Measurements from ENCODE around the gene PSMB9. TPM values are rescaled to one million over a fixed set of nuclear protein-coding genes. Genes with fewer than 3 reads are reported as not detected.
"Not testable (repeated sequence)": the region's sequence is repeated elsewhere in the genome, so short reads cannot be mapped to it uniquely, and the experiment has no call there.

PSMB9 gene
- total RNA-seq, 1 donor from 2014 or later = 11.7 TPM

GRCh38 chr6:32865724-32866443, 11.9 kb downstream of the PSMB9 start:
- no peak for ATAC-seq

- no peak for ATAC-seq
Measured at GRCh38 chr6:32867022-32867477, 13.1 kb downstream of the PSMB9 start.

GRCh38 chr6:32867554-32868256, 13.7 kb downstream of the PSMB9 start:
- no peak for ATAC-seq

- ATAC-seq = peak; percentile 71
Measured at GRCh38 chr6:32868257-32868788, 14.3 kb downstream of the PSMB9 start.

- not testable (repeated sequence) for ATAC-seq
Measured at GRCh38 chr6:32873947-32874346, 20.0 kb downstream of the PSMB9 start.

DNA sequence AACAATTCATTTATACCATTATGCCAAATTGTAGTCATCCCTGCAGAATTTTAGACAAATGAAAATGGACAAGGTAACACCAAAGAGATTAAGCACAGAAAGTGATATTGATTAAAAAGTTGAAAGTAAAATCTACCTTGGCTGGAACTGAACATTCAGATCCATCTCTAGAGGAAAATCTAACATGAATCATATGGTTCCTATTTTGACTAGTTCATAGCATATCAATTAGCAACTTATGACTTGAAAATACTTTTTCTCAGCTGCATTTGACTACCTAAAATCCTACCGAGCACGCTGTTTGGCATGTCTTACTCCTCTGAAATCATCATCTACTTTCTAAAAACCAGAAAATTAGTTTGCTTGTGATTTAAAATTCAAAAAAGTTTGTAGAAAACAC, 22.6 kb downstream of the PSMB9 start:
- ATAC-seq = no peak

GRCh38 chr6:32879691-32880090, 25.7 kb downstream of the PSMB9 start:
- ATAC-seq = no peak

DNA sequence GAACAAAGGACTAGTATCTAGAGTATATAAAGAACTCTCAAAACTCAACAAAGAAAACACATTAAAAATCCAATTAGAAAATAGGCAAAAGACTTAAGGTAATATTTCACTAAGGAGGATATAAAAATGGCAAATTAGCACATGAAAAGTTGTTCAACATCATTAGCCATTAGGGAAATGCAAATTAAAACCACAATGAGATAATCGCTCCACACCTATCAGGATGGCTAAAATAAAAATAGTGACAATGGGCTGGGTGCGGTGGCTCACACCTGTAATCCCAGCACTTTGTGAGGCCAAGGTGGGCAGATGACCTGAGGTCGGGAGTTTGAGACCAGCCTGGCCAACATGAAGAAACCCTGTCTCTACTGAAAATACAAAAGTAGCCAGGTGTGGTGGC, 27.0 kb downstream of the PSMB9 start:
- not testable (repeated sequence) for ATAC-seq

GRCh38 chr6:32882879-32883250, 28.9 kb downstream of the PSMB9 start:
- no peak for ATAC-seq

DNA sequence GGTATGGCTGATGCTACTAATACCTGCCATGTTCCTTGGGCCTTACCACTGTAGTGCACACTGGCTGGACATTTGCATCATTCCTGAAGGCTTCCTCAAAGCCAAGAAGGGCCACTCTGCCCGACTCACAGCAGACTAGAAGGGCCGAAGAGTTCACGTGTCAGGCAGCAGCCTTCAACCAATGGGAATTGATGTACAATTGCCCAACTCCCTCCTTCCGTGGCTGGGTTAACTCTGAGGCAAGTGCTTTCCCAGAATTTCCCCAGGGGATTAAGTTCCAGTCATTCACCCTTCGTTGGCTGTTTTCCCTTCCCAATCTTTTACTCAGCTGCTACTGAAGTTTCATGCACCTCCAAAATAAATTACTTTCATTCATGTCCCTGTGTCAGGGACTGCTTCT, 29.8 kb downstream of the PSMB9 start:
- ATAC-seq = peak; percentile 16

GRCh38 chr6:32885698-32886286, 31.8 kb downstream of the PSMB9 start:
- peak; percentile 47 for ATAC-seq

DNA sequence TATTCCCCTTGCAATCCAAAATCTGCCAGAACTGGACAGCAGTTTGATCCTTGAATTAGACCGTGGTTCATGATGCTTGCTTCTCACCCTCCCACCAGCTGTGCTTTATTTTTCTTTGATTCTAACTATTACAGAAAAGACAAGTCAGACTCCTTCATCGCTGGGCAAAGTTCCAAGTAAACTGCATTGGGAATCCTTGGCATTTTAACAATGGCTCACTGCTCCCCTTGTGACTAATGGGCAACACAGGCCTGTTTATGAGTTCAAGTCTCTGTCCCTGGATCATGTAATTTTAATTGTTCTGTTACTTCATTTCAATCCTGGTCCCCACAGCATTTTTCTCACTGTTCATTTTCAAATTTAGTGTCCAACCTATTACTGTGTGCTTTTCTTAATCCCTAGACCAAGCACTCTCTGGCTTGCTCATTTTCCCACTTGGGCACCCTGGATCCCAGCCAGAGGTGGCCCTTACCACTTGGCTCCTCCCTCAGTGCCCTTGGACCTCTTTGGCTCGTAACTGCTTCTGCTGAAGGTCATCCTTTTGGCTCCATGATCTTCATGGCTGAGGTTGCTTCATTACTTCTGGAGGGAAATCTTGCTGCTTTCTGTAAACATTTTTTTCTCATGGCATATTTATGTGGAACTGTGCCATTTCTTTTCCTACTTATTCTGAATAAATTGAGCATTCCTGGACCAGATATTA, 32.8 kb downstream of the PSMB9 start:
- ATAC-seq = no peak

DNA sequence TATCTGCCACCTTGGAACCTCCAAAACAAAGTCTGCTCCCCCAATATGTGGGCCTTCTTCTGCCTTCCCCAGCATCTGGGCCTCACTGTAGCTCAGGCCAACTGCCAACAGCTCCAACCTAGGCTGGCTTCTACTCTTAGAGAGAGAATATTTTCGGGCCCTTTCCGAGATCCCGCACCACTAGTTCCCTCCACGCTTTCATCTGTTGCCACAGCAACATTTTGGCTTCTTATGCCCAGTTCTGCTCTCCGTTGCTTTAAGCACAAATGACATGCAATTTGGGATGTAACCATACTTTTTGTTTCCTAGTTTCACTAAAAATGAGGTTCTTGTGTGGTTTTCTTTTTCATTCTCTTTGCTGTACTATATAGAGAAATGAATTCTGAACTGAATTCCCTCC, 33.6 kb downstream of the PSMB9 start:
- ATAC-seq = no peak

DNA sequence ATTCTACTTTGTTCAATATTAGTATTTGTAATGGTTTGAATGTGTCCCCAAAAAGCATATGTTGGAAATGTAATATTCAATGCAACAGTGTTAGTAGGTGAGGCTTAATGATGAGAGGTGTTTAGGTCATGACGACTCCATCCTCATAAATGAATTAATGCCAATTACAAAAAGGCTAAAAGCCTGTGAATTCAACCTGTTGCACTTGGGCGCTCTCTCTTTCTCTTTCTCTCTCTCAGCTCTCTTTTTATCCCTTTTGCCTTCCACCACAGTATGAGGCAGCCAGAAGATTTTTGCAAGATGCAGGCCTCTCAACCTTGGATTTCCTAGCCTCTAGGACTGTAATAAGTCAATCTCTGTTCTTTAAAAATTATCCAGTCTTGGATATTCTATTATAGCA, 34.6 kb downstream of the PSMB9 start:
- no peak for ATAC-seq

DNA sequence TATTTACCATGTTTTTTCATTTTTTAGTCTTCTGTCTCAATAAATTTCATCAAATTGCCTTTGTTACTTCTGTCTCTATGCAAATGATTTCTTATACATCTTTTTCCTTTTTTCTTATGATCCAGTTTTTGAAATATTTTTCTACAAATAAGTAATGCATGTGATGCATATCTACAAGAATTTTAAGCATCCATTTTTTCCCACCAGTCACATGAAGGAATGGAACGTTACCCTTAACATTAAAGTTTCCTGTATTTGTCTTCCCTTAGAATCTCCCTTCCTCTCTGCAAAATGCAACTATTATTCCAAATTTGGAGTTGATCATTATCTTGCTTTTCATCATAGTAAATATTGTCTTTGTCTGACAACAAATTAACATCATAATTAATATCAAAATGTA, 35.5 kb downstream of the PSMB9 start:
- no peak for ATAC-seq

DNA sequence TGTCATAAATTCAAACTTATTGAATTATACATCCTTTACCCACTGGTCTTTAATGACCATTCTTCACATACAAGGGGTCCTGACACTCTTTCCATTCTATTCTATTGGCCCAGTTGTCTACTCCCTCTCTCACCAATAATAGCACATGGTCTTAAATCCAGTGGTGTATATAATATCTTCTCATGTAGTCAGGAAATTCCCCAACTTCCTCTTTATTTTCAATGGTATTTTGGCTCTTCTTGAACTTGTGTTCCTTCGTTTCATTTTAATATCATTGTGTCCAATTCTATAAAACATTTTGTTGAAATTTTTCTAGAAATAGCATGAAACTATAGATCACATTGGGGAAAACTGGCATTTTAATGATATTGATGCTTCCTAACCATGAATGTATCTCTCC, 36.8 kb downstream of the PSMB9 start:
- no peak for ATAC-seq

DNA sequence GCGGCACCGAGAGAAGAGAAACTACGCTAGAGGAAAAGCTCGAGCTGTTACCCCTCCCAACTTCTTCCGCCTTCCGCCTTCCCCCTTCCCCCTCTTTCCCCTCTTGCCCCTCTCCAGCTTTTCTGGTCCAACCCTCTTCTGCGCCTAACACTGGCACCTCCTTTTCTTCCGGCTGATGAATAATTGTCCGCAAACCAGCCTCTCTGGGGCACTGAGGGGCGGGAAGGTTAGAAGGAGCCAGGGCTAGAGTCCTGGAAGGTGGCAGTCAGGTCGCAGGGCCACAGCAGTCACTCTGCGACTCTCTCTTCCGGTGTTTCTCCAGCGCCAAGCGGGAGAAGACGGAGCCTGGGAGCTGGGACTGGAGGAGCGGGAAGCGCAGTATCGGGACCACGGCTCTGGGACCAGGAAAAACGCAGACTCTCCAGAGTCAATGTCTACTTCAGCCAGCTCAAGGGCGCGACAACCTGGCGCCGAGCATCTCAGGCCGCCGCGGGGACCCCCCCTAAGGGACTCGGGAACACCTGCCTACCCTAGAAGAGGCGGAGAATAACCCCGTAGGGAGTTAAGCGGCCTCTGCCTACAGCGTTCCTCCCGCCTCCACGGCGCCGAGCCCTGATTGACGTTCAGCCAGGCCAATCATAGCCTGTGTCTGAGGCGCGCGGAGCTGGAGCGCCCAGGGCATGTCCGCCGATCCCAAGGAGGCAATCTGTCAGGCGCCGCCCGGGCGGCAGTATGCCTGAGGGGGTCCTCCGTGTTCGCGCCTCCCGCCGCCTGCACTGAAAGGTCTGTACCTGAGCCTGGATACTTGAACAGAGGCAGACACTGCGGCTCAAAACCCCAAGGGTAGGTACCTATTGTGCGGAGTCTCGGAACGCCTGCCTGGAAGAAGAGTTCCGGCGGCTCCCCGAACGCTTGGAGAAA, 40.4 kb downstream of the PSMB9 start:
- peak; percentile 99 for ATAC-seq

DNA sequence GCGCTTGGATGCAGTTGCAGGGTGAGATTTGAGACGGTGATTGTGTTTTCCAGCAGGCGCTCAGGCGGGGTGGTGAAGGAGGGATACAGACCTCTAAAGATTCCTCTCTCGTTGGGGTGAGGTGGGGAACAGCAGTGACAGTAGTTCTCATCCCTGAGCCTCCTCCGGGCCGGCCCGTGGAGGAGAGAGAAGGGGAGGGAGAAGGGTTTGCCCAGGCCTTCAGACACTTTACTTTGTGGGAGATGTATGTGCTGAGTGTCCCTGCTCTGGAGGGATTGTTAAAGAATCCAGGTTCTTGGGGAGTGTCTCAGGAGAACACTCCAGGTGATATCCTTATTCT, 41.0 kb downstream of the PSMB9 start:
- ATAC-seq = peak; percentile 21

- ATAC-seq = no peak
Measured at GRCh38 chr6:32903952-32904351, 50.0 kb downstream of the PSMB9 start.

GRCh38 chr6:32905078-32905477, 51.1 kb downstream of the PSMB9 start:
- ATAC-seq = no peak

DNA sequence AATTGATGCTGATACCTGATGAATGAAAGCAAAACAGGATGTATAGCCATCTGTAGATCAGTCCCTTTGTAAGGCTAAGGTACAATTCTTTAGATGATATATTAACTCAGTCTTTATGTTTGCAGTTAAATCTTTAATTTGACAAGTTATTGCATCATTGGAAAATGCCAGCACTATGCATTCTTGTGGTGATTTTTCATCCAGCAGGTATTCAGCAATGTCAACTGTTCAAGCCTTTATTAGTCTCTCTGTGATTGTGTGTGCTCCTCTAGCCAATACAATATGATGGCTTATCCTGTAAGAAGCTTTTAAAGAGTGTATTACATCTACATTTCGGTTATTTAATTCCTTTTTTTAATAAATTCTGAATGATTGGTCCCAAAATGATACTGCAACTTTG, 52.5 kb downstream of the PSMB9 start:
- ATAC-seq = no peak

DNA sequence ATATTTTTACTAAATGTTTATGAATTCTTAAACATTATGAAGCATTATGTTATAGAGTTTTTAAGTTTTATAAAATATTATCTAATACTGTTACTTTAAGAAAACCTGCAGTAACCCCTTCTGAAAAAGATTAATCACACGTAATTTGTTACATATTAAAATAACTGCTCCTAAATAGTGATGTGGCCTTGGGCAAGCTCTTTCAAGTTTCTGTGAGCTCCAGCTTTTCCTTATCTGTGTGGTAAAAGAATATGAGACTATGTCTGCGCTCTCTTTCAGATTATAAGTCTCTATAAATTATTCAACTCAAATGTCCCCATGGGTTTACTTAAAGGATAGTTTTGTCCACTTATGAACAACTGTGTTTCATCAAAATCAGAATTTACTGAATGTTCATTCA, 54.9 kb downstream of the PSMB9 start:
- no peak for ATAC-seq

Data from esophagus mucosa (tissue), 1 donor.